Activated CD4-positive, alpha-beta T cell treated with anti-CD3 and anti-CD28 coated beads for 36 hours (primary cell): Measurements from ENCODE around the gene TUBGCP3. TPM values are rescaled to one million over a fixed set of nuclear protein-coding genes. Genes with fewer than 3 reads are reported as not detected.

Source experiments
- ATAC-seq: fragments of 200-7000 bp; cut with Tn5 transposase; one replicate; pipeline ENCODE4 v1.10.0; 2021; ENCODE audit warnings: mild to moderate bottlenecking, moderate library complexity
- CTCF ChIA-PET: fragments of 350-600 bp; sonication (Branson Sonifier 250); formaldehyde crosslinking; loops from one replicate; lab custom pipeline; 2021; ENCODE audit warnings: antibody characterized with exemption; lab: Charles Lee
- POLR2A ChIA-PET: fragments of 350-600 bp; sonication (Branson Sonifier 250); formaldehyde crosslinking; loops from one replicate; lab custom pipeline; 2021; ENCODE audit warnings: antibody characterized with exemption, inconsistent platforms; lab: Charles Lee
- DNase-seq: peaks from one replicate; pipeline ENCODE4 v3.0.0-alpha.2; 2020
- H3K27ac Mint-ChIP-seq: one replicate; pipeline ENCODE4 v1.8.0; 2021; ENCODE audit warnings: mixed read lengths
- H3K27me3 Mint-ChIP-seq: one replicate; pipeline ENCODE4 v1.8.0; 2021; ENCODE audit warnings: mixed read lengths
- H3K36me3 Mint-ChIP-seq: one replicate; pipeline ENCODE4 v1.8.0; 2021; ENCODE audit warnings: low read depth, mixed read lengths
- H3K4me1 Mint-ChIP-seq: one replicate; pipeline ENCODE4 v1.8.0; 2021; ENCODE audit warnings: mixed read lengths
- H3K4me3 Mint-ChIP-seq: one replicate; pipeline ENCODE4 v1.8.0; 2021; ENCODE audit warnings: mild to moderate bottlenecking, moderate library complexity, mixed read lengths
- H3K9me3 Mint-ChIP-seq: one replicate; pipeline ENCODE4 v1.8.0; 2021; ENCODE audit warnings: low read depth, mixed read lengths
- intact Hi-C, 2 experiments: fragments of 100-400 bp; cut with DNase I in 1 of 2; cut with micrococcal nuclease in 1 of 2; formaldehyde crosslinking; loops; one replicate each; pipeline versions ENCODE4 v1.14.2 to v1.15.1; 2022 to 2024; cut with DNase I, micrococcal nuclease
- total RNA-seq, 2 experiments: library from RNA; stranded (reverse); gene quantifications; one replicate each; pipeline ENCODE4 v1.2.3, GENCODE V29; 2021

The TUBGCP3 gene
- total RNA-seq, 2 experiments from 2014 or later = 57.2 to 60.5 TPM

DNA sequence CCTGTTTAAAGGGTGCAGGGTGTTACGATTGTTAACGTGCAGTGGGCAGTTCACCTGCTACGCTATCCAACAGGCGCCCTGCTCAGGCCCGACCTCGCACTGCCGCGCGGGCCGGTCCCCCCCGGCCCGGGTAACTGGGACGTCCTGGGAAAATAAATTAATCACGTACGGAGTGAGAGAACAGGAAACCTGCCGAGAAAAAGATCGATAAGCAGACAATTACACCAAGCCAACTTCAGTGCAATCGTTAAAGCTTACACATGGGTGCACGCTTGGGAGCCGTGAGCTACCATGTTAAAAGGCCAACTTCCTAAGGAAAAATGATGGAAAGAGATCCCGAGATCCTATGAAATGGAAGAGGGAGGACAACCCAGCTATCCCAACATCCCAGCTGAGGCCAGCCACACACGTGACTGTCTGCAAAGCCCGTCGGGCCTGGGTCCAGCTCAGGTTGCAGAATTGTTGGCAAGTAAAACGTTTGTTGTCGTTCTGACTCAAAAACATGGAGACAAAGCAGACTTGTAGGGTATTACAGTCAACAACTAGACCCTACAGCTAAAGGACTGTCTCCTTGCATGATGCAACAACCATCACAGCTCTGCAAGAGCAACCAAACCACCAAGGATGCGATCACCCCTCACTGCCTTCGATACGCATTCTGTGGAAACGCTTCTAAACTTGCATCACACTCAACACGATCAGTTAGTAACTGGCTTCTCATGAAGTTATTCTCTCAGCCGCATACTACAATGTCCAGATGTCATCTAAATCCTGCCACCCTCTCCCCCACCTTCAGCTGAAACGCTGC, 741 bp upstream of the TUBGCP3 start:
- H3K4me3 Mint-ChIP-seq = peak overlapping the region; percentile 96
- intact Hi-C loops = loop anchor here (1.0 to 10.0 kb wide), 5 partner anchors 18 to 1671 kb away; partner anchors contain the start of genes ANKRD10 (in 1 of the 2), CUL4A (in 1 of the 2) and DCUN1D2 (in 1 of the 2)
- DNase-seq (peak; percentile 29), ATAC-seq (no peak)
- no peaks in the 10 kb centered on the region for H3K9me3 Mint-ChIP-seq
- CTCF ChIA-PET = interaction anchor here (0.6 to 3.9 kb wide), 4 partner anchors 8 to 140 kb away, joined by 3 to 32 read pairs (median 5); no protein-coding TSS in a partner anchor
- H3K36me3 Mint-ChIP-seq = peaks cover 8% of the 10 kb centered on the region
- no peaks in the 10 kb centered on the region for H3K27me3 Mint-ChIP-seq
- POLR2A ChIA-PET = interaction anchor here (0.7 kb wide), 2 partner anchors 81 to 1529 kb away, joined by 3 to 4 read pairs; no protein-coding TSS in a partner anchor
- peak overlapping the region; percentile 96 for H3K27ac Mint-ChIP-seq
- H3K4me1 Mint-ChIP-seq = peaks cover 33% of the 10 kb centered on the region

DNA sequence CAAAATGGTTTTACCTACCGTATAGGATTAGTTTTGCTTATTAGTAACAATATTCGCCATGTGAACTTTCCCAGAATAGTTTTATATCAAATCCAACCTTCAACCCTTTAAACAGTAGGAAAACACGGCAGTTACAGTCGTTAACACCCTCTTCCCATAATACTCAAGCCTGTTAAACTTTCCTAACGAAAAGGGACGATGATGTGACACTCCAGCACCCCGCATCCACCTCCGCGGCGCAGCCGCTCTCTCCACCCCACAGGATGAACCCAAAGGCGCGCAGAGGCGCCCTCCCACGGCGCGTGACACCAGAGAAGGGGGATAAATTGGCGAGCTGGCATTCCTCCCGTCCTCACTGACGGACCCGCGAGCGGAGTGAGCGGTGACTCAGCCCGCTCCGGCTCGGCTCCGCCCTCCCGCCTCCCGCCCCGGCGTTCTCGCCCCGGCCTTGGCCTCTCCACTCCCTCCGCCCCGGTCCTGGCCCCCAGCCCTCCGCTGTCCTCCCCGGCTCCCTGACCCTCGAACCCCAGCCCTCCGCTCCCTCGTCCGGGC, 665 bp downstream of the TUBGCP3 start:
- no peaks in the 10 kb centered on the region for H3K9me3 Mint-ChIP-seq
- POLR2A ChIA-PET = interaction anchor here (0.5 kb wide), 1 partner anchor 532 kb away, joined by 4 read pairs; no protein-coding TSS in a partner anchor
- peak; percentile 79 for ATAC-seq
- no peaks in the 10 kb centered on the region for H3K27me3 Mint-ChIP-seq
- CTCF ChIA-PET = no interaction called here
- H3K4me3 Mint-ChIP-seq = peak overlapping the region; percentile 96
- intact Hi-C loops = loop anchor here in 1 of 2 experiments (2.0 to 10.0 kb wide), 4 partner anchors 520 to 1874 kb away; partner anchors contain the start of genes ANKRD10, DCUN1D2, ING1 and SOX1
- peak overlapping the region; percentile 97 for H3K27ac Mint-ChIP-seq
- peaks cover 11% of the 10 kb centered on the region for H3K36me3 Mint-ChIP-seq
- peak; percentile 84 for DNase-seq
- H3K4me1 Mint-ChIP-seq = peaks cover 46% of the 10 kb centered on the region

DNA sequence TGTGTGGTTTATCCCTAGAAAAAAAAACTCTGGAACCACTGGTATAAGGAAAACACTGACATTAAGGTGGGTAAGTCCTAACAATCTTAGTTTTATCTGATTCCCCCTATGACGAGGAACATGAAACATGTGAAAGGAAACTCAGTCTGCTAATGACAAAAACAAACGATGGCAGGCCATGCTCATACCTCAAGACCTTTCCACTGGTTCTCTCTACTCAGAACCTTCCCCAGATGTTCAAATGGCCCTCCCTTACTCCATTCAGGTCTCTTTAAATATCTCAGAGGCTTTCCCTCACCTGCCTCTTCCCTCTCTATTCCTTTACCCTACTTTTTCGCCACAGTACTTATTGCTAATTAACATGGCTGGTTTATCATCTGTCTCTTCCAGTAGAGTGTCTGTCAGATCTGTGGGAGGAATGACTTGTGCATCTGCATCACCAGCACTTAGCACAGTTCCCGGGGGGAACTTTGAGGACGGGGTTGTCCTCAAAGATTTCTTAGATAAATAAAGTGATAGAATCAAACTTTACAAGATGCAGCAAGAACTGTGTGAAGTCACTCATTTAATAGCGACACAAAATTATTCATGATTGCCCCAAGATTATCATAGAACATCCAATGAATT, 1.5 kb downstream of the TUBGCP3 start:
- H3K27ac Mint-ChIP-seq = peak overlapping the region; percentile 97
- intact Hi-C loops = loop anchor here in 1 of 2 experiments (2.0 to 10.0 kb wide), 4 partner anchors 520 to 1874 kb away; partner anchors contain the start of genes ANKRD10, DCUN1D2, ING1 and SOX1
- peaks cover 53% of the 10 kb centered on the region for H3K4me1 Mint-ChIP-seq
- peak overlapping the region; percentile 96 for H3K4me3 Mint-ChIP-seq
- POLR2A ChIA-PET = interaction anchor here (1.1 kb wide), 1 partner anchor 12 kb away, joined by 3 read pairs; no protein-coding TSS in a partner anchor
- no peak for ATAC-seq
- DNase-seq = no peak
- peaks cover 14% of the 10 kb centered on the region for H3K36me3 Mint-ChIP-seq
- no peaks in the 10 kb centered on the region for H3K27me3 Mint-ChIP-seq
- H3K9me3 Mint-ChIP-seq = no peaks in the 10 kb centered on the region
- CTCF ChIA-PET = interaction anchor here (0.6 to 1.4 kb wide), 2 partner anchors 13 to 22 kb away, joined by 3 read pairs; no protein-coding TSS in a partner anchor

DNA sequence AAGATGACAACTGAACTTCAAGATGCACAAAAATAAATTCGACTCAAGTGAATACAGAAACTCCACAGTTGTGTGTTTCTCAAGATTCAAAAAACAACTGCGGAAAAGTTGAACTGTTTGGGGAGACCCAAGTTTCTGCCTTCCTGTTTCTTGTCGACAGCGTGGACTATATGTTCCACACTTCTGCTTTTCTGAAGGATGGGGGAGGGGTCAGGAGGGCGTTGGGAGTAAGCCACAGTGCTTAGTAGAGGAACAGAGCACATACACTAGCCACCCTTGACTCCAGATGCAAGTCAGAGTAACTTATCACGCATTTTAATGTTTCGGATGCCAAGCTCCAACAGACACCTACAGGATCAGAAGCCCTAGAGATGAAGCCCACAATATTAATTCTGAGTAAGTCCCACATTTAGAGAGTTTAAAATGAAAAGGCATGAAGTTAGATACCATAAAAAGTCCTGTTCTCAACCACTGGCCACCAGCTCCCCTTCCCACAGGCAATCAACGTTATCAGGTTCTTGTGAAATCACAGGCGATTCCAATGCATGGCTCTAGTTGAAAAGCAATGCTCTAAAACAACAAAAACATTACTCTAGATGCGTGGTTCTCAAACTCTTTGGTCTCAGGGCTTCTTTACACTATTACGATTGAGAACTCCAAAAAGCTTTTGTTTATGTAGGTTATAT, 4.2 kb downstream of the TUBGCP3 start:
- ChIA-PET CTCF (interaction anchor here (0.6 to 2.7 kb wide), 5 partner anchors 8 to 47 kb away, joined by 3 to 9 read pairs (median 3); no protein-coding TSS in a partner anchor), POLR2A (no interaction called here)
- no peak overlapping the region for H3K4me3 Mint-ChIP-seq
- H3K27me3 Mint-ChIP-seq = no peaks in the 10 kb centered on the region
- H3K27ac Mint-ChIP-seq = peak overlapping the region; percentile 45
- ATAC-seq (no peak), DNase-seq (no peak)
- peaks cover 16% of the 10 kb centered on the region for H3K36me3 Mint-ChIP-seq
- intact Hi-C loops = loop anchor here in 1 of 2 experiments (10.0 kb wide), 1 partner anchor 911 kb away; the partner anchor contains the start of gene DCUN1D2
- H3K9me3 Mint-ChIP-seq = no peaks in the 10 kb centered on the region
- H3K4me1 Mint-ChIP-seq = peaks cover 50% of the 10 kb centered on the region

DNA sequence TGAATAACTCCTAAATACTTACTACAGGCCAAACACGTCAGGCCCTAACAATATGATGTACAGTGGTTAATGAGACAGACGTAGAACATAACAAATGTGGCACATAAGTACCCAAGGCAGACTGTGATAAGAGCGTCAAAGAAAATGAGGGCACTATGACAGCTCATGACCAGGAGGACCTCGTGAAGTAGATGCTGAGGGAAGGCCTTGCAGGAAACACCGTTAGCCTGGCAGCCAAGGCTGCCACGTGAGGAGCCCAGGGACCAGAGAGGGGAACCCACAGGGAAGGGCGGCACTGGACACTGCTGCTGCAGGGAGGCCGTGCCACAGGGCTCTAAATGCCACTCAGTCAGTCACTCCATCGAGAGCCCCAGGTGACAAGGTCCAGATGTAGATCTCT, 5.7 kb downstream of the TUBGCP3 start:
- Mint-ChIP-seq H3K9me3 (peaks cover 1% of the 10 kb centered on the region), H3K27ac (peak overlapping the region; percentile 6), H3K27me3 (no peaks in the 10 kb centered on the region), H3K4me3 (no peak overlapping the region), H3K4me1 (peaks cover 46% of the 10 kb centered on the region), H3K36me3 (peaks cover 21% of the 10 kb centered on the region)
- intact Hi-C loops = loop anchor here in 1 of 2 experiments (10.0 kb wide), 1 partner anchor 913 kb away; the partner anchor contains the start of gene DCUN1D2
- CTCF ChIA-PET = interaction anchor here (2.7 kb wide), 1 partner anchor 8 kb away, joined by 9 read pairs; no protein-coding TSS in a partner anchor
- no peak for DNase-seq
- POLR2A ChIA-PET = no interaction called here
- ATAC-seq = no peak

DNA sequence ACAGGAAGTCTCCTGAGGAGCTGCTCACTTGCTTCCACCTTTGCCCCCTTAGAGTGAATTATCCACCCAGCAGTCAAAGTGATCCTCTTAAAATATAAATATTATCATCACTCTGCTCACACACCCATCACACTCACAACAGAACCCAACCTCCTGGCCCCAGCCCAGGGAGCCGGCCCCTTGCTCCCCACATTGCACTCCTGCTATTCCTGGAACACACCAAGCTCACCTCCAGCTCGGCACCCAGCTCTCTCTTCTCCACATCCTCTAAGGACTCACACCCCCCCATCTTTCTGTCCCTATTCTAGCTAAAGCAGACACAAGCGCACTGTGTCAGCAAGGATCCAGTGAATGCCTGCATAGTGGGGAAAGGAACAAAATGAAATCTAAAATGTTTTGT, 7.0 kb downstream of the TUBGCP3 start:
- Mint-ChIP-seq H3K27ac (no peak overlapping the region), H3K36me3 (peaks cover 20% of the 10 kb centered on the region), H3K9me3 (peaks cover 4% of the 10 kb centered on the region), H3K4me1 (peaks cover 43% of the 10 kb centered on the region), H3K27me3 (no peaks in the 10 kb centered on the region), H3K4me3 (no peak overlapping the region)
- ATAC-seq = no peak
- intact Hi-C loops = loop anchor here in 1 of 2 experiments (10.0 kb wide), 1 partner anchor 914 kb away; the partner anchor contains the start of gene DCUN1D2
- ChIA-PET CTCF (interaction anchor here (0.6 to 2.9 kb wide), 5 partner anchors 8 to 1668 kb away, joined by 3 to 13 read pairs (median 3); no protein-coding TSS in a partner anchor), POLR2A (interaction anchor here (0.7 kb wide), 1 partner anchor 25 kb away, joined by 3 read pairs; no protein-coding TSS in a partner anchor)
- no peak for DNase-seq

DNA sequence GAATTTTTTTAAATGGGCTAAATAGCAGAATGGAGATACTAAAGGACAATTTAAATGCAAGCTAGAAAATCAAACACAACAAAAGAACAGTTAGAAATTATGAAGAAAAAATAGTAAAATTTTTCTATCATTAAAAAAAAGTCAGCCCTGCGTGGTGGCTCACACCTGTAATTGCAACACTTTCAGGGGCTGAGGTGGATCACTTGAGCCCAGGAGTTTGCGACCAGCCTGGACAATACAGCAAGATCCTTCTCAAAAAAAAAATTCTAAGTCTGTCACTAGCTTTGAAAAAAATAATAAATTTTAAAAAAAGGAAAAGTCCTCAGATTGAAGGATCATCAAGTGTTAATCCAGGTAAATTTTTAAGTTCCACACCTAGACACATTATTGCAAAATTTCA, 7.7 kb downstream of the TUBGCP3 start:
- POLR2A ChIA-PET = interaction anchor here (0.7 kb wide), 2 partner anchors 25 to 106 kb away, joined by 3 read pairs; no protein-coding TSS in a partner anchor
- peaks cover 22% of the 10 kb centered on the region for H3K36me3 Mint-ChIP-seq

DNA sequence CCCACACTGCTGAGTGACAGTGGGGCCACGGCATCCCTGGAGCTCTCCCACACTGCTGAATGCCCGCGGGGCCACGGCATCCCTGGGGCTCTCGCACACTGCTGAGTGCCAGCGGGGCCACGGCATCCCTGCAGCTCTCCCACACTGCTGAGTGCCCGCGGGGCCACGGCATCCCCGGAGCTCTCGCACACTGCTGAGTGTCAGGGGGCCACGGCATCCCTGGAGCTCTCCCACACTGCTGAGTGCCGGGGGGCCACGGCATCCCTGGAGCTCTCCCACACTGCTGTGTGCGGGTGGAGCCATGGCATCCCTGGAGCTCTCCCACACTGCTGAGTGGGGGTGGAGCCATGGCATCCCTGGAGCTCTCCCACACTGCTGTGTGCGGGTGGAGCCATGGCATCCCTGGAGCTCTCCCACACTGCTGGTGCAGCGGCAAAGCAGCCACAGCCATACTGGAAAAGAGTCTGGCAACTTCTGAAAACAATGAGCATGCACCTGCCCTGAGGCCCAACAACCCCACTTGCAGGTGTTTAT, 8.6 kb downstream of the TUBGCP3 start:
- Mint-ChIP-seq H3K4me3 (no peak overlapping the region), H3K9me3 (peaks cover 4% of the 10 kb centered on the region), H3K27ac (no peak overlapping the region), H3K27me3 (no peaks in the 10 kb centered on the region), H3K36me3 (peaks cover 22% of the 10 kb centered on the region), H3K4me1 (peaks cover 56% of the 10 kb centered on the region)
- intact Hi-C loops = no loop called here
- ATAC-seq = no peak
- no peak for DNase-seq
- ChIA-PET CTCF (interaction anchor here (2.9 kb wide), 1 partner anchor 27 kb away, joined by 13 read pairs; no protein-coding TSS in a partner anchor), POLR2A (interaction anchor here (0.7 kb wide), 1 partner anchor 107 kb away, joined by 3 read pairs; no protein-coding TSS in a partner anchor)

More for the DNA sequence above, 7.7 kb downstream of the TUBGCP3 start:
- no peak for DNase-seq
- intact Hi-C loops = loop anchor here in 1 of 2 experiments (10.0 kb wide), 1 partner anchor 915 kb away; the partner anchor contains the start of gene DCUN1D2
- no peak for ATAC-seq
- CTCF ChIA-PET = interaction anchor here (0.6 to 2.9 kb wide), 4 partner anchors 9 to 1667 kb away, joined by 3 to 13 read pairs (median 5); no protein-coding TSS in a partner anchor
- no peak overlapping the region for H3K27ac Mint-ChIP-seq
- peaks cover 4% of the 10 kb centered on the region for H3K9me3 Mint-ChIP-seq
- peaks cover 50% of the 10 kb centered on the region for H3K4me1 Mint-ChIP-seq
- no peak overlapping the region for H3K4me3 Mint-ChIP-seq
- no peaks in the 10 kb centered on the region for H3K27me3 Mint-ChIP-seq

DNA sequence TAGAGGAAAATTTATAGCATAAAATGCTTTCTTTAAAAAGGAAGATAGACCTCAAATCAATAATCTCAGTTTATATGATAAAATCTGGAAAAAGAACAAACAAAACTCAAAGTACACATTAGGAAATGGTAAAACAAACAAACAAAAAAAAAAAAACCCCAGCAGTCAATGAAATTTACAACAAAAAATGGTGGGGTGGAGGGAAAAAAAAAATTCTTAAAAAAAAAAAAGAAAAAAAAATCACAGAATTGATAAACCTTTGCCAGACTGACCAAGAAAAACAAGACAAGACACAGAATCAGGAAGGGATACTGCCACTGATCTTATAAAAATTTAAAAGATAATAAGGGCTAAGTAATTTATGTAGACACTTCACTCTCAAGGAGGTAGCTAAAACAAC, 11.2 kb downstream of the TUBGCP3 start:
- Mint-ChIP-seq H3K4me3 (no peak overlapping the region), H3K27ac (no peak overlapping the region), H3K27me3 (no peaks in the 10 kb centered on the region), H3K36me3 (peaks cover 17% of the 10 kb centered on the region), H3K9me3 (peaks cover 4% of the 10 kb centered on the region), H3K4me1 (peaks cover 53% of the 10 kb centered on the region)
- intact Hi-C loops = no loop called here
- ChIA-PET POLR2A (no interaction called here), CTCF (interaction anchor here (0.6 to 1.7 kb wide), 6 partner anchors 8 to 348 kb away, joined by 3 to 5 read pairs (median 3); no protein-coding TSS in a partner anchor)
- DNase-seq = no peak
- ATAC-seq = no peak
